Liver (tissue), 3 donors: ENCODE measurements around the gene CPEB1.

Experiments used
- CTCF ChIP-seq: fragments of 150-350 bp; IDR thresholded peaks from 2 replicates; pipeline ENCODE4 v1.5.1; 2017; ENCODE audit warnings: improper control_type of control experiment, low read depth, low read length; ENCODE audit not compliant: missing input control
- FOXA1 ChIP-seq: IDR thresholded peaks from 2 replicates; pipeline ENCODE4 v1.6.1; 2016; ENCODE audit warnings: antibody characterized with exemption
- FOXA2 ChIP-seq: IDR thresholded peaks from 2 replicates; pipeline ENCODE4 v1.6.1; 2016; ENCODE audit warnings: antibody characterized with exemption
- GABPA ChIP-seq, 2 donors: IDR thresholded peaks in 1 of 2; conservative IDR thresholded peaks in 1 of 2; 2 replicates each; pipeline ENCODE4 v1.6.1; 2016; ENCODE audit warnings: antibody characterized with exemption in 2 of 2, mild to moderate bottlenecking in 1 of 2, moderate library complexity in 1 of 2
- HNF4G ChIP-seq: IDR thresholded peaks from 2 replicates; pipeline ENCODE4 v1.6.1; 2016; ENCODE audit warnings: antibody characterized with exemption
- JUND ChIP-seq, 2 donors: IDR thresholded peaks; 2 replicates each; pipeline ENCODE4 v1.6.1; 2016; ENCODE audit warnings: antibody characterized with exemption in 2 of 2
- REST ChIP-seq: IDR thresholded peaks from 2 replicates; pipeline ENCODE4 v1.6.1; 2016; ENCODE audit warnings: antibody characterized with exemption, mild to moderate bottlenecking
- SP1 ChIP-seq: IDR thresholded peaks from 2 replicates; pipeline ENCODE4 v1.6.1; 2018; ENCODE audit warnings: antibody characterized with exemption, mild to moderate bottlenecking
- donor health status: healthy.
- donor health status: healthy.

GRCh38 chr15:82556315-82557035 is 90.7 kb downstream of the CPEB1 start:
- TF ChIP-seq CTCF (no peak), SP1 (no peak), HNF4G (no peak), FOXA1 (no peak), REST (no peak), JUND (IDR thresholded peaks at IDR 0.05) (no peak), FOXA2 (no peak), GABPA (IDR thresholded peaks at IDR 0.05 in 1 of 2, conservative IDR thresholded peaks at IDR 0.05 in 1 of 2) (no peak)
